ENCODE measurements around the gene BEND7.

BEND7 gene

GRCh38 chr10:13483073-13483472, 45.7 kb downstream of the BEND7 start:
- Histone ChIP-seq H3K27ac (no peak overlapping the region), H2AFZ (ENCODE audit: low read depth) (no peak overlapping the region), H3K4me2 (no peak overlapping the region), H4K20me1 (ENCODE audit: insufficient read depth) (no peaks in the 10 kb centered on the region), H3K27me3 (ENCODE audit: insufficient read depth, low read depth) (no peaks in the 10 kb centered on the region), H3K79me2 (ENCODE audit: insufficient read depth, low read depth) (no peaks in the 10 kb centered on the region), H3K4me1 (ENCODE audit: low read depth, poor library complexity, severe bottlenecking) (no peaks in the 10 kb centered on the region), H3K36me3 (ENCODE audit: insufficient read depth) (no peaks in the 10 kb centered on the region), H3K9ac (no peak overlapping the region), H3K4me3 (IDR thresholded peaks at IDR 0.05; ENCODE audit: insufficient read depth, low read depth, low read length) (no peak overlapping the region)
- no peak for TF ChIP-seq CTCF (conservative IDR thresholded peaks at IDR 0.05; ENCODE audit: low read depth, low read length)

GRCh38 chr10:13481690-13482089, 47.1 kb downstream of the BEND7 start:
- no peaks in the 10 kb centered on the region for H3K36me3 ChIP-seq (ENCODE audit: insufficient read depth)
- no peaks in the 10 kb centered on the region for H4K20me1 ChIP-seq (ENCODE audit: insufficient read depth)
- no peaks in the 10 kb centered on the region for H3K4me1 ChIP-seq (ENCODE audit: low read depth, poor library complexity, severe bottlenecking)
- no peaks in the 10 kb centered on the region for H3K27me3 ChIP-seq (ENCODE audit: insufficient read depth, low read depth)
- no peak overlapping the region for H3K27ac ChIP-seq
- no peak overlapping the region for H2AFZ ChIP-seq (ENCODE audit: low read depth)
- no peaks in the 10 kb centered on the region for H3K79me2 ChIP-seq (ENCODE audit: insufficient read depth, low read depth)
- no peak overlapping the region for H3K4me3 ChIP-seq (IDR thresholded peaks at IDR 0.05; ENCODE audit: insufficient read depth, low read depth, low read length)
- H3K4me2 ChIP-seq, result no peak overlapping the region
- TF ChIP-seq CTCF (conservative IDR thresholded peaks at IDR 0.05; ENCODE audit: low read depth, low read length), result no peak
- H3K9ac ChIP-seq, result no peak overlapping the region

DNA sequence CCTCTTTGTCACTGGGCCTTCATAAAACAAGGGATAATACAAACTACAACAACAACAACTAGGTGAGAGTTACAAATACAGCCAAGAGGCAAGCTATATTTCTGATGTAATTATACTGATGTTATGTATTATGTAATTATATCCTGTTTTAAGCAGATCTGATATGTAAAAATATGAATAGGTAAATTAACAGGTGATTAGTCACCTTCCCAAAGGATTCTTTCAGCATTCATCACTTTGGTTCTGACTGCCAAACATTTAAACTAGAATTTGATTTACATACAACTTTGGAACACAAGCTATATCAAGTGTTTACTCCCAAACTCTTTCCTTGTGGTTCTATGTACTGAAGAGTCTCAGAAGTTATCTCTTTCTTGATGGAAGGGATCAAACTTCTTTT, 53.7 kb downstream of the BEND7 start:
- no peak overlapping the region for H3K4me2 ChIP-seq
- H3K79me2 ChIP-seq (ENCODE audit: insufficient read depth, low read depth), result no peaks in the 10 kb centered on the region
- H3K4me1 ChIP-seq (ENCODE audit: low read depth, poor library complexity, severe bottlenecking), result no peaks in the 10 kb centered on the region
- no peak overlapping the region for H2AFZ ChIP-seq (ENCODE audit: low read depth)
- no peak overlapping the region for H3K27ac ChIP-seq
- H4K20me1 ChIP-seq (ENCODE audit: insufficient read depth), result no peaks in the 10 kb centered on the region
- no peak overlapping the region for H3K4me3 ChIP-seq (IDR thresholded peaks at IDR 0.05; ENCODE audit: insufficient read depth, low read depth, low read length)
- no peak for TF ChIP-seq CTCF (conservative IDR thresholded peaks at IDR 0.05; ENCODE audit: low read depth, low read length)
- H3K27me3 ChIP-seq (ENCODE audit: insufficient read depth, low read depth), result no peaks in the 10 kb centered on the region
- H3K9ac ChIP-seq, result no peak overlapping the region
- H3K36me3 ChIP-seq (ENCODE audit: insufficient read depth), result no peaks in the 10 kb centered on the region

DNA sequence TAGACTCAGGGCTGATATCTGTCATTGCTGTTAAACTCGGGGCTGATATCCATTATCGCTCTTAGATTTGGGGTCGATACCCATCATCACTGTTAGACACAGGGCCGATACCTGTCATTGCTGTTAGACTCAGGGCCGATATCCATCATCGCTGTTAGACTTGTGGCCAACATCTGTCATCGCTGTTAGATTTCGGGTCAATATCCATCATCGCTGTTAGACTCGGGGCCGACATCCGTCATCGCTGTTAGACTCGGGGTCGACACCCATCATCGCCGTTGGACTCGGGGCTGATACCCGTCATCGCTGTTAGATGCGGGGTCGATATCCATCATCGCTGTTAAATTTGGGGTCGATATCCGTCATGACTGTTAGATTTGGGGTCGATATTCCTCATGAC, 54.8 kb downstream of the BEND7 start:
- Histone ChIP-seq H3K27ac (no peak overlapping the region), H3K9ac (no peak overlapping the region), H3K4me1 (ENCODE audit: low read depth, poor library complexity, severe bottlenecking) (no peaks in the 10 kb centered on the region), H3K27me3 (ENCODE audit: insufficient read depth, low read depth) (no peaks in the 10 kb centered on the region), H3K4me2 (no peak overlapping the region), H2AFZ (ENCODE audit: low read depth) (no peak overlapping the region), H3K36me3 (ENCODE audit: insufficient read depth) (no peaks in the 10 kb centered on the region), H4K20me1 (ENCODE audit: insufficient read depth) (no peaks in the 10 kb centered on the region), H3K4me3 (IDR thresholded peaks at IDR 0.05; ENCODE audit: insufficient read depth, low read depth, low read length) (no peak overlapping the region), H3K79me2 (ENCODE audit: insufficient read depth, low read depth) (no peaks in the 10 kb centered on the region)
- TF ChIP-seq CTCF (conservative IDR thresholded peaks at IDR 0.05; ENCODE audit: low read depth, low read length), result no peak

DNA sequence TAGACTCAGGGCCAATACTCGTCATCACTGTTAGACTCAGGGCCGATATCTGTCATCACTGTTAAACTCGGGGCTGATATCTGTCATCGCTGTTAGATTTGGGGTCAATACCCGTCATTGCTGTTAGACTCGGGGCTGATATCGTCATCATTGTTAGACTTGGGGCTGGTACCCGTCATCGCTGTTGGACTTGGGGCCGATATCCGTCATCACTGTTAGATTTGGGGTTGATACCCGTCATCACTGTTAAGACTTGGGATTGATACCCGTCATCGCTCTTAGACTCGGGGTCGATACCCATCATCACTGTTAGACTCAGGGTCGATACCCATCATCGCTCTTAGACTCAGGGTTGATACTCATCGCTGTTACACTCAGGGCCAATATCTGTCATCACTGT, 56.5 kb downstream of the BEND7 start:
- no peaks in the 10 kb centered on the region for H4K20me1 ChIP-seq (ENCODE audit: insufficient read depth)
- no peaks in the 10 kb centered on the region for H3K4me1 ChIP-seq (ENCODE audit: low read depth, poor library complexity, severe bottlenecking)
- H3K4me3 ChIP-seq (IDR thresholded peaks at IDR 0.05; ENCODE audit: insufficient read depth, low read depth, low read length), result no peak overlapping the region
- no peaks in the 10 kb centered on the region for H3K36me3 ChIP-seq (ENCODE audit: insufficient read depth)
- no peak for TF ChIP-seq CTCF (conservative IDR thresholded peaks at IDR 0.05; ENCODE audit: low read depth, low read length)
- H3K27me3 ChIP-seq (ENCODE audit: insufficient read depth, low read depth), result no peaks in the 10 kb centered on the region
- no peak overlapping the region for H2AFZ ChIP-seq (ENCODE audit: low read depth)
- no peaks in the 10 kb centered on the region for H3K79me2 ChIP-seq (ENCODE audit: insufficient read depth, low read depth)
- no peak overlapping the region for H3K4me2 ChIP-seq
- no peak overlapping the region for H3K27ac ChIP-seq
- no peak overlapping the region for H3K9ac ChIP-seq
